Activated T-helper 2 cell treated with anti-CD3 and anti-CD28 coated beads, Interferon-gamma antibody, Interleukin-2, Interleukin-4, amounts not matched to agents 10 μg/mL and 5 μg/mL and 100 μg/mL, durations not matched to agents 14 hours and 24 hours and 36 hours (primary cell): ENCODE results near the gene HIVEP1. TPM values are rescaled to one million over a fixed set of nuclear protein-coding genes. Genes with fewer than 3 reads are reported as not detected.

Experiments used
- DNase-seq: peaks from one replicate; pipeline ENCODE4 v3.0.0; 2021; ENCODE audit warnings: low spot score
- H3K27ac Mint-ChIP-seq: one replicate; pipeline ENCODE4 v1.8.0; 2021; ENCODE audit warnings: mixed read lengths
- H3K27me3 Mint-ChIP-seq: one replicate; pipeline ENCODE4 v1.8.0; 2021; ENCODE audit warnings: low read depth, mixed read lengths
- H3K36me3 Mint-ChIP-seq: one replicate; pipeline ENCODE4 v1.8.0; 2021; ENCODE audit warnings: low read depth, mixed read lengths
- H3K4me1 Mint-ChIP-seq: one replicate; pipeline ENCODE4 v1.8.0; 2021; ENCODE audit warnings: low read depth, mixed read lengths
- H3K4me3 Mint-ChIP-seq: one replicate; pipeline ENCODE4 v1.8.0; 2021; ENCODE audit warnings: low read depth, mild to moderate bottlenecking, moderate library complexity, mixed read lengths
- H3K9me3 Mint-ChIP-seq: one replicate; pipeline ENCODE4 v1.8.0; 2021; ENCODE audit warnings: mixed read lengths
- intact Hi-C: fragments of 100-400 bp; cut with micrococcal nuclease; formaldehyde crosslinking; loops from one replicate; pipeline ENCODE4 v1.15.1; 2023
- total RNA-seq: library from RNA; stranded (reverse); gene quantifications from 2 replicates; pipeline ENCODE4 v1.2.3, GENCODE V29; 2022

Gene HIVEP1
- total RNA-seq, 1 donor from 2014 or later = 63.8 TPM

GRCh38 chr6:12112540-12113189 lies 100.6 kb downstream of the HIVEP1 start:
- Mint-ChIP-seq H3K4me3 (no peak overlapping the region), H3K27ac (peak overlapping the region; percentile 25), H3K4me1 (peaks cover 59% of the 10 kb centered on the region), H3K36me3 (peaks cover 68% of the 10 kb centered on the region), H3K27me3 (no peaks in the 10 kb centered on the region), H3K9me3 (peaks cover 11% of the 10 kb centered on the region)
- DNase-seq = no peak
- intact Hi-C loops = loop anchor here (10.0 kb wide), 1 partner anchor 122 kb away; no protein-coding TSS in a partner anchor

DNA sequence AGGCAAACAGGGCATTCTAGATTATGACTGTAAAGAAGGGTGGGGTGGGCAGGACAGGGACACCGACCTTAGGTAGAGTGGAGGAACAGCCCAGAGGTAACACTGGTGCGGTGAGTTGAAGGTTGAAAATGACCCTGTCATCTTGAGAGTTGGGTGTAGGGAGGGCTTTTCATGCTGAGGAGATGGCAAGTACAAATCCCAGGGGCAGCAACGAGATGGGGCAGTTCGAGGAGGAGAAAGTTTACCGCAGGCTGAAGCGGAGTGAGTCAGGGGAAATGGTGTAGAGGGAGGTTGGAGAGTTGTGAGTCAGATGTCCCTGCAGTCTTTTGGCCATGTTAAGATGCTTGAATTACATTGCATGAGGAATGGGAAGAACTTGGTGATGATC lies 101.1 kb downstream of the HIVEP1 start:
- no peak overlapping the region for H3K4me3 Mint-ChIP-seq
- DNase-seq = no peak
- intact Hi-C loops = loop anchor here (10.0 kb wide), 1 partner anchor 122 kb away; no protein-coding TSS in a partner anchor
- peaks cover 65% of the 10 kb centered on the region for H3K36me3 Mint-ChIP-seq
- H3K4me1 Mint-ChIP-seq = peaks cover 60% of the 10 kb centered on the region
- peaks cover 11% of the 10 kb centered on the region for H3K9me3 Mint-ChIP-seq
- peak overlapping the region; percentile 25 for H3K27ac Mint-ChIP-seq
- no peaks in the 10 kb centered on the region for H3K27me3 Mint-ChIP-seq

DNA sequence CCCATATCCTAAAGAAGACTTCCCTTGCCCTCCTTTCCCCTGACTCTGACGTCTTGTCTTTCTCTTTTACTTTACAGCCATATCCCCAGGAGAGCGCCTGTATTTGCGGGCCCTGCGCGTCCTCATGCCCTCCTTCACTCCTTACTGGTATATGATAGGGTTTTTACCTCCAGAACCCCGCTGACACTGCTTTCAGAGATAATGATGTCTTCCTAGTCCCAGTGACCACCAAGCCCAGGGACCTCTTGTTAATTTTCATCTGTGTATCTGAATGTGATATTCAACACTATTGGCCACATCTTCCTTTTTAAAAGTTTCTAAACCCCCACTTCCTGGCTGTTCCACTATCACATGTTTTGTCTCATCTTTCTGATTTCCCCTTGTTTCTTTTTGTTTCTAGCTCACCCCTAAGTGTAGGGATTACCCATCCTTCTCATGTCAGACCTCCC lies 102.0 kb downstream of the HIVEP1 start:
- Mint-ChIP-seq H3K27me3 (no peaks in the 10 kb centered on the region), H3K4me1 (peaks cover 68% of the 10 kb centered on the region), H3K36me3 (peaks cover 70% of the 10 kb centered on the region), H3K27ac (peak overlapping the region; percentile 40), H3K9me3 (peaks cover 11% of the 10 kb centered on the region), H3K4me3 (no peak overlapping the region)
- no peak for DNase-seq
- intact Hi-C loops = loop anchor here (10.0 kb wide), 1 partner anchor 121 kb away; no protein-coding TSS in a partner anchor

- Mint-ChIP-seq H3K4me3 (no peak overlapping the region), H3K9me3 (peaks cover 11% of the 10 kb centered on the region), H3K4me1 (peaks cover 67% of the 10 kb centered on the region), H3K27me3 (no peaks in the 10 kb centered on the region), H3K36me3 (peaks cover 70% of the 10 kb centered on the region), H3K27ac (no peak overlapping the region)
- DNase-seq = no peak
- intact Hi-C loops = loop anchor here (5.0 to 10.0 kb wide), 3 partner anchors 120 to 403 kb away; no protein-coding TSS in a partner anchor
Observed at GRCh38 chr6:12115001-12115400, 102.9 kb downstream of the HIVEP1 start.

DNA sequence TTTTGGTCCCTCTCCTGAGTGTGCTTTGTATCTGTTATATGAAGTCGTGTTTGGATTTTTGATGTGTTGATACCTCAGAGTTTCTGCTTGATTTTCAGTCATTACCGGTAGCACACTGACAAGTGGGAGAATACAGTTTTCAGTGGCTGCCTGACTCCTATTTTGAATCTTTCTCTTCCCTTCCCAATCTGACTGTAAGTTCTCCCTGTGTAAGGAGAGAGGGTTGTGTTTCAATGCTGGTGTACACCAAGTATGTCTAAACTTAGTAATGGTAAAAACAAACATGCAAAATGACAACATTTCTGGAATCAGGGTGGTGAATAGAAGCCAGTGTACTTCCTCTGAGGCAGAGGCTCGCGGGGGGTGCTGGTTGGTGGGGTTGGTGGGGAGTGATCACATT lies 103.4 kb downstream of the HIVEP1 start:
- no peak overlapping the region for H3K4me3 Mint-ChIP-seq
- H3K27ac Mint-ChIP-seq = no peak overlapping the region
- no peaks in the 10 kb centered on the region for H3K27me3 Mint-ChIP-seq
- peaks cover 67% of the 10 kb centered on the region for H3K4me1 Mint-ChIP-seq
- peaks cover 11% of the 10 kb centered on the region for H3K9me3 Mint-ChIP-seq
- H3K36me3 Mint-ChIP-seq = peaks cover 70% of the 10 kb centered on the region
- intact Hi-C loops = loop anchor here (5.0 to 10.0 kb wide), 3 partner anchors 119 to 403 kb away; no protein-coding TSS in a partner anchor
- DNase-seq = no peak

- Mint-ChIP-seq H3K27me3 (no peaks in the 10 kb centered on the region), H3K9me3 (peaks cover 11% of the 10 kb centered on the region), H3K27ac (no peak overlapping the region), H3K4me3 (no peak overlapping the region), H3K36me3 (peaks cover 73% of the 10 kb centered on the region), H3K4me1 (peaks cover 64% of the 10 kb centered on the region)
- intact Hi-C loops = loop anchor here (5.0 to 10.0 kb wide), 3 partner anchors 118 to 404 kb away; no protein-coding TSS in a partner anchor
- no peak for DNase-seq
Observed at GRCh38 chr6:12116264-12116800, 104.2 kb downstream of the HIVEP1 start.

GRCh38 chr6:12116978-12117377 lies 104.9 kb downstream of the HIVEP1 start:
- Mint-ChIP-seq H3K4me3 (no peak overlapping the region), H3K36me3 (peaks cover 75% of the 10 kb centered on the region), H3K9me3 (peaks cover 11% of the 10 kb centered on the region), H3K4me1 (peaks cover 61% of the 10 kb centered on the region), H3K27me3 (no peaks in the 10 kb centered on the region), H3K27ac (no peak overlapping the region)
- intact Hi-C loops = loop anchor here (5.0 to 10.0 kb wide), 3 partner anchors 118 to 405 kb away; no protein-coding TSS in a partner anchor
- no peak for DNase-seq

- Mint-ChIP-seq H3K36me3 (peaks cover 81% of the 10 kb centered on the region), H3K4me3 (no peak overlapping the region), H3K4me1 (peaks cover 48% of the 10 kb centered on the region), H3K9me3 (peaks cover 11% of the 10 kb centered on the region), H3K27ac (peak overlapping the region; percentile 75), H3K27me3 (no peaks in the 10 kb centered on the region)
- intact Hi-C loops = loop anchor here (1.0 to 10.0 kb wide), 6 partner anchors 54 to 406 kb away; no protein-coding TSS in a partner anchor
- DNase-seq = no peak
Observed at GRCh38 chr6:12118607-12119006, 106.5 kb downstream of the HIVEP1 start.

- Mint-ChIP-seq H3K27me3 (no peaks in the 10 kb centered on the region), H3K4me1 (peaks cover 47% of the 10 kb centered on the region), H3K9me3 (peaks cover 13% of the 10 kb centered on the region), H3K4me3 (peak overlapping the region; percentile 11), H3K36me3 (peaks cover 83% of the 10 kb centered on the region), H3K27ac (peak overlapping the region; percentile 75)
- peak; percentile 61 for DNase-seq
- intact Hi-C loops = loop anchor here (1.0 to 10.0 kb wide), 6 partner anchors 55 to 407 kb away; no protein-coding TSS in a partner anchor
Observed at GRCh38 chr6:12119085-12119588, 107.0 kb downstream of the HIVEP1 start.

DNA sequence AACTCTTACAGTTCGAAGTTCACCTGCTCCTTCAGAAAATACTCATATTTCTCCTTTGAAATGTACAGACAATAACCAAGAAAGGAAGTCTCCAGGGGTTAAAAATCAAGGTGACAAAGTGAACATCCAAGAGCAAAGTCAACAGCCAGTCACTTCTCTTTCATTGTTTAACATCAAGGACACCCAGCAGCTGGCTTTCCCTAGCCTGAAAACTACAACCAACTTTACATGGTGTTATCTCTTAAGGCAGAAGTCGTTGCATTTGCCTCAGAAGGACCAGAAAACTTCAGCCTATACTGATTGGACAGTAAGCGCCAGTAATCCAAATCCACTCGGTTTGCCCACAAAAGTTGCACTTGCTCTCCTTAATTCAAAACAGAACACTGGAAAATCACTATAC lies 113.3 kb downstream of the HIVEP1 start:
- Mint-ChIP-seq H3K36me3 (peaks cover 87% of the 10 kb centered on the region), H3K27ac (no peak overlapping the region), H3K9me3 (peaks cover 5% of the 10 kb centered on the region), H3K27me3 (no peaks in the 10 kb centered on the region), H3K4me3 (no peak overlapping the region), H3K4me1 (peaks cover 39% of the 10 kb centered on the region)
- intact Hi-C loops = no loop called here
- no peak for DNase-seq

- peaks cover 5% of the 10 kb centered on the region for H3K9me3 Mint-ChIP-seq
- peaks cover 85% of the 10 kb centered on the region for H3K36me3 Mint-ChIP-seq
- no peaks in the 10 kb centered on the region for H3K27me3 Mint-ChIP-seq
- no peak overlapping the region for H3K4me3 Mint-ChIP-seq
- no peak overlapping the region for H3K27ac Mint-ChIP-seq
- intact Hi-C loops = no loop called here
- H3K4me1 Mint-ChIP-seq = peaks cover 37% of the 10 kb centered on the region
- DNase-seq = no peak
Observed at GRCh38 chr6:12126051-12126450, 113.9 kb downstream of the HIVEP1 start.

DNA sequence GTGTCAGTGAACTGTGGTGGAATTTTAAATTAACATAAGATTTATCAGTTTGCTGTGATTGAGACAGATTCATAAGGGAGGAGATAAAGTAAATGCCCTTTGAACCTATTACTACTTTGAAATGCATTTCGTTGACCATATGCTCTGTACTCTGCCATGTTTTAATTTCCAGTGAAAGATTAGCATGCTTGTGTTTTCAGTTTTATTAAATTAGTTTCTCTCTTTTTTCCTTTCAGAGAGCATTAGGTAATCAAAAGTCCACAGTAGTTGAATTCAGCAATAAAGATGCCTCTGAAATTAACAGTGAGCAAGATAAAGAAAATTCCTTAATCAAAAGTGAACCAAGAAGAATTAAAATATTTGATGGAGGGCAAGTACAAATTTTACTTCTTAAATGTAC lies 117.4 kb downstream of the HIVEP1 start:
- H3K36me3 Mint-ChIP-seq = peaks cover 64% of the 10 kb centered on the region
- peaks cover 34% of the 10 kb centered on the region for H3K4me1 Mint-ChIP-seq
- H3K27me3 Mint-ChIP-seq = no peaks in the 10 kb centered on the region
- no peak for DNase-seq
- no peaks in the 10 kb centered on the region for H3K9me3 Mint-ChIP-seq
- H3K27ac Mint-ChIP-seq = no peak overlapping the region
- no peak overlapping the region for H3K4me3 Mint-ChIP-seq
- intact Hi-C loops = no loop called here
